ENCODE results near the gene R3HDM2.

The R3HDM2 gene

DNA sequence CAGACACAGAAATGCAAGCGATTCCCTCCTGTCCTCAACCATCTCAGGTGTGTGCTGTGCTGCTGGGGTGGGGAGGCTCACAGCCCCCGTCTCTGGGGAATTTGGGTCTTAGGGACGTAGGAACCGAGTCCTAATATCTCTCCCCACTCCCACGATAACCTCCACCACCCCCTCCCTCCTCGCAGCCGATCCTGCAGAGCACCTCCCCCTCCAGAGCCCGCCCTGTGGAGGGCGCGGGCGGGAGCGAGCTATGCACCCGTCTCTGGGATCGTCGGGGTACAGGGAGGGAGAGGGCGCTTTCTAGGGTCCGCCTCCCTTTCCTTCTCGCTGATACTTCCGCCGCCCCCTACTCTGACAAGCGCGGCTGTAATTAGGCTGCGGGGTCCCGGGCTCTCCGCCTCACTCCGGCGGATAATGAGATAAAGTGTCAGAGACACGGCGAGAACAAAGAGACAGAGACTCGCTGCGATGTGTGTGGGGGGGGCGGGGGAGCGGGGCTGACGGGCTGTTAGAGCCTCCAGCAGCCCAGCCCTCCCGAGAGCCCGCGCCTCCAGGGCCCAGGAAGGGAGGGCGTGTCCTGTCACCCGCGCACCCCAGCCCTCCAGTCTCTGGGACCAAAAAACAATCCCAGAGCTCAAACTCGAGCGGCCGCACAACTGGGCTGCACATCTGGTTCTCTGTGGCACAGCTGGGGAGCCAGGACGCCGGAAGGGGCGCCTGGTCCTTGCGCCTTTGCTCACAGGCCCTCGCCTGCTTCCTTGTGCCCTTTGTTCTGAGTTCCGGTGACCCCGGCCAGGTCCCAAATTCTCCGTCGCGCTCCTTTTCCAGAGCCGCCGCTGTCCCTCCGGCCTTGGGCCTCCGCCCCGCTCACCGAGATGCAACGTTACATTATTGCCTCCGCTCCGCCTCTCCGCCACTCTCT is 192.7 kb downstream of the R3HDM2 start:
- no peak for DNase-seq

DNA sequence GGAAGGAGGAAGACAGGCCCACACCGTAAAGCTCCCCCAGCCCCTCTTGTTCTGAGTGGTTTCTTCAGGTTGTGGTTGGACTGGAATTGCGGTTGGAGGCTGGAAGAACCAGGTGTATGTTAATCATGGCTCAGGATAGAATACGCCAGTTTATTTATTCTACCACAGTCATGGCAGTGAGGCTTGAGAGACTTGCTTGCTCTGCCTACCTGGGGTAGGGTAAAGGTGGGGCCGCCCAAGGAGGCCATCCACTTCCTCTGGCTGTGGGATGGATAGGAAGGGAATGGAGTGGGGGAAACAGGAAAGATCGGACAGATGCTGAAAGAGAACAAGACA is 193.3 kb downstream of the R3HDM2 start:
- no peak for DNase-seq

GRCh38 chr12:57236925-57237595 is 193.8 kb downstream of the R3HDM2 start:
- no peak for DNase-seq

- DNase-seq: no peak
Observed at GRCh38 chr12:57236201-57236924, 194.5 kb downstream of the R3HDM2 start.

GRCh38 chr12:57235728-57236131 is 195.1 kb downstream of the R3HDM2 start:
- DNase-seq: no peak

- peak; percentile 67 for DNase-seq
Observed at GRCh38 chr12:57235017-57235727, 195.7 kb downstream of the R3HDM2 start.

DNA sequence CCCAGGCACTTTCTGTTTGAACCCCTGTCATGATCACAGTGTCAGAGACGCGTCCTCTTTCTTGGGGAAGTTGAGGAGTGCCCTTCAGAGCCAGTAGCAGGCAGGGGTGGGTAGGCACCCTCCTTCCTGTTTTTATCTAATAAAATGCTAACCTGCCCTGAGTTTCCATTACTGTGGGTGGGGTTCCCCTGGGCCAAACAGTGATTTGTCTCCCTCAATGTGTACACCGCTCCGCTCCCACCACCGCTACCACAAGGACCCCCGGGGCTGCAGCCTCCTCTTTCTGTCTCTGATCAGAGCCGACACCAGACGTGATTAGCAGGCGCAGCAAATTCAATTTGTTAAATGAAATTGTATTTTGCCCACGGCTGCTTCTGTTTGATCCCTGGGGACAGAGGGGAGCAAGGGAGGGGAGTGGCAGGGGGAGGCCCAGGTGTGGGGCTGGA is 196.2 kb downstream of the R3HDM2 start:
- DNase-seq: no peak

GRCh38 chr12:57234233-57234570 is 196.6 kb downstream of the R3HDM2 start:
- no peak for DNase-seq

DNA sequence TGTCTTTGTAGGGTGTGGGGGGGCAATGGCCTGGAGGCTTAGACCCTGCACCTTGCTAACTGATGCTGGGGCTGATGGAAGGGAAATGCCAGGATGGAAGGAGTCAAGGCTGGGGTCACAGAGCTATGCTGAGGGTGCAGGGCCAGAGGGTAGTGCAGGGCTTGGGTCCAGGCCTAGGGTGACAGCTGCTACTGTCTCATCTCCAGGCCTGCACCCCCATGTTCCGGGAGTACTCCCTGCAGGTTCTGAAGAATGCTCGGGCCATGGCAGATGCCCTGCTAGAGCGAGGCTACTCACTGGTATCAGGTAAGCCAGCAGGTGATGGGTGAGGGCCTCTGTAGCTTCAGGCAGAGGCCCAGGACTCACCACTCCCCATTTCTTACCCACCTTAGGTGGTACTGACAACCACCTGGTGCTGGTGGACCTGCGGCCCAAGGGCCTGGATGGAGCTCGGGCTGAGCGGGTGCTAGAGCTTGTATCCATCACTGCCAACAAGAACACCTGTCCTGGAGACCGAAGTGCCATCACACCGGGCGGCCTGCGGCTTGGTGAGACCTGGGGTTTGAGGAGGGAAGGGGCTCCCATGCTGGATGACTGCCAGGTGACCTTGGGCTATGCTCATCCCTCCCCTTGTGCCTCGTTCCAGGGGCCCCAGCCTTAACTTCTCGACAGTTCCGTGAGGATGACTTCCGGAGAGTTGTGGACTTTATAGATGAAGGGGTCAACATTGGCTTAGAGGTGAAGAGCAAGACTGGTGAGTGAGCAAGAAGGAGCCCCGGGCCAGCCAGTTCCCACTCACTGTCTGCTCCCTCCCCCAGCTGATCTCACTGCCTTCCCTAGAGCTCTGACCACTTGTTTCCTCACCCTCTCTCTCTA is 197.2 kb downstream of the R3HDM2 start:
- no peak for DNase-seq

DNA sequence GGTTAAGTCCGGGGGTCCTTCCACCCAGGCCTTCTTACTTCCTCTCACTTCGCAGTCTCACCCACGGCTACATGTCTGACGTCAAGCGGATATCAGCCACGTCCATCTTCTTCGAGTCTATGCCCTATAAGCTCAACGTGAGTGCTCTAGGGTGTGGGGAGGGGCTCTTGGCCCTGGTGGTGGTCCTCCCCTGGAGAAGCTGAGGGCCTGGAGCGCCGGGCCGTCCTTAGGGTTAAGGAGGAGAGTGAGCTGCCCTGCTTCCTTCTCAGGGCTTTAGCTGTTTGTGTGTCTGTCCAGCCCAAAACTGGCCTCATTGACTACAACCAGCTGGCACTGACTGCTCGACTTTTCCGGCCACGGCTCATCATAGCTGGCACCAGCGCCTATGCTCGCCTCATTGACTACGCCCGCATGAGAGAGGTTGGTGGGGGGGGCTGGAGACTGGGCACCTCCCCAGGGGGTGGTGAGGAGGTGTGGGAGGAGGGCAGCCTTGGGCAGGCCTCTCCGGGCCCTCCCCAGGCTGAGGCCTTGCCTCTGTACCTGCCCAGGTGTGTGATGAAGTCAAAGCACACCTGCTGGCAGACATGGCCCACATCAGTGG is 198.6 kb downstream of the R3HDM2 start:
- DNase-seq: no peak

DNA sequence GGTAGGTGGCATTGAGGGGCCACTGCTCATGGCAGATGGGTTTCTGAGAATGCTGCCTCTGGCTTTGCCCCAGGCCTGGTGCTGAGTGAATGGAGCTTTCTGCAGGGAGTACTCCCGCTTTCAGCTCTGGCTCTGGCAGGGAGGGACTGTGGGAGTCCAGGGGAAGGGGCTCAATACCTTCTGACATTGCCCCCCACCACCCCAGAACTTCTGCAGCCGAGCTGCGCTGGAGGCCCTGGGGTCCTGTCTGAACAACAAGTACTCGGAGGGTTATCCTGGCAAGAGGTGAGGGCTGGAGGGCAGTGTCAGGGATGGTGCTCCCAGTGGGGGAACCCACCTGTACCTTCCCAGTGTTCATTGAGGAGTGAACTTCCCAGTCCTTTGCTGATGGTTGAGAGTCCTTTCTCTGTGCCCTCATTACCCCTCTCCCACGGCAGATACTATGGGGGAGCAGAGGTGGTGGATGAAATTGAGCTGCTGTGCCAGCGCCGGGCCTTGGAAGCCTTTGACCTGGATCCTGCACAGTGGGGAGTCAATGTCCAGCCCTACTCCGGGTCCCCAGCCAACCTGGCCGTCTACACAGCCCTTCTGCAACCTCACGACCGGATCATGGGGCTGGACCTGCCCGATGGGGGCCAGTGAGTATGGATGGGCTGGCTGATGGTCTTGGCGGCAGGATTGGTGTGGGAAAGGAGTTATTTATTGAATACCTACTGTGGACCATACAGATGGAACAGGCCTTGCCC is 199.4 kb downstream of the R3HDM2 start:
- no peak for DNase-seq

- DNase-seq: no peak
Observed at GRCh38 chr12:57230381-57231155, 200.3 kb downstream of the R3HDM2 start.

- DNase-seq: peak; percentile 95
Observed at GRCh38 chr12:57229634-57230380, 201.0 kb downstream of the R3HDM2 start, which contains the start of gene SHMT2. TSS of gene SHMT2 (plus strand) at chr12:57229711. CDS start at chr12:57229779, 68 bp downstream.

DNA sequence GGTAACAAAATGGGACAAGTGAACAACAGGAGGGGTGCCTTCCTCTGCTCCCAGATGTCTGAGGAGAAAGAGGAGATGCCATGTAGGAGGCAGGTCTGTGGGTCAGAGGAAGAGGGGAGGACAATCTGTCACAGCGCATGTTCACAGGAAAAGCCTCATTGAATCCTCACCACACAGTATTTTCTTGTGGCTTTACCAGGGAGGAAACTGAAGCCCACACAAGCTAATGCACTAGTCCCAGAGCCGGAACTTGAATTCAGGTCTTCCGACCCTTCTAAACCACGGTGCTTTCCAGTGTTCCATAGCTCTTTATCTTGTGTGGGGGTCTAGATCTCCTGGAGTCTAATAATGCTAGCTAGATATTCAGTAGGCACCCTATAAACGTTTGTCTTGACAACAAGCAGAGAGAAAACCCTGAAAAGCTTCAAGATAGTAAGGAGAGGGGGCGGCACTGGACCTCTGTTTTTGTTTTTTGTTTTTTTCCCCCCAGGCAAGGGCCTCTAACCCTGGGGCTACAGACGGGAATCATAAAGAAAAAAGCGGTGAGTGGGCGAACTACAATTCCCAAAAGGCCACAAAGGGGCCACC is 201.7 kb downstream of the R3HDM2 start:
- no peak for DNase-seq

DNA sequence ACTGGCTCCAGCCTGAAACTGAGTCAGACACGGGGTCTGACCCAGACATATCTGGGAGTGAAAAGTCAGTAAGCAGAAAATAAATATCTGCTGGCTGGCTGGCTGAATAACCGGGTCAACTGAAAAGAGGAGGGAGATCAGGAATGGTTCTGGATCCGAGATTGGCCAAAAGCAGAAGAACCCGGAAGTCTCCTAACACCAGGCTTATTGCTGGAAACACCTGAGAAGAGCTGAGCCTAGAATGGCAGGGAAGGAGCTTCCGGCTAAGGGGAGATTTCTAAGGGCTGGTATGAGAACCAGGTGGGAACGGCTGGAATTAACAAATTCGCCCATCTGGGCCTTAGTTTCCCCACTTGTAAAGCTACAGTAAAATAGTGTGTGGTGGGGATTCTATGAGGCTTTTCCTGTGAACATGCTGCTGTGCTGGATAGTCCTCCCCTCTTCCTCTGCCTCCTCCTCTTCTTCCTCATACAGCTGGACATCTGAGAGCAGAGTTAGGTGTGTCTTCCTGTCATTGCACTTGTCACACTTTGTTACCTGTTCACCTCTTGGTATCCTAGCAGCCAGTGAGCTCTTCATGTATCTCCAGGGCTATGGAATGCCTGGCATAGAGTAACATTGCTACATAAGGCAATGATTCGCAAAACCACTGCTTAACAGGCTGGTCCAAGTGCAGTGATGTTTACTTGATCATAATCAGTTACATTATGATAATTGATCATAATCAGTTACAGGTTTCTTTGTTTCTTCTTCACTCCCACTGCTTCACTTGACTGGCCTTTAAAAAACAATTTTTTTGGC is 203.3 kb downstream of the R3HDM2 start:
- DNase-seq: no peak

GRCh38 chr12:57226588-57227314 is 204.1 kb downstream of the R3HDM2 start:
- no peak for DNase-seq

GRCh38 chr12:57225680-57226210 is 205.1 kb downstream of the R3HDM2 start:
- no peak for DNase-seq
